Type B pancreatic cell (in vitro differentiated cells): ENCODE results near the gene AMIGO2. TPM values are rescaled to one million over a fixed set of nuclear protein-coding genes. Genes with fewer than 3 reads are reported as not detected.

Experiments
- DNase-seq: peaks from one replicate; pipeline ENCODE4 v3.0.0; 2021; ENCODE audit warnings: mixed read lengths; ENCODE audit not compliant: unreplicated experiment; ENCODE audit errors: extremely low spot score
- H3K27ac Mint-ChIP-seq: 2 replicates; pipeline ENCODE4 v1.8.0; 2021; ENCODE audit warnings: mild to moderate bottlenecking, mixed read lengths
- H3K27me3 Mint-ChIP-seq: 2 replicates; pipeline ENCODE4 v1.8.0; 2021; ENCODE audit warnings: mixed read lengths
- H3K36me3 Mint-ChIP-seq: 2 replicates; pipeline ENCODE4 v1.8.0; 2021; ENCODE audit warnings: mixed read lengths
- H3K4me1 Mint-ChIP-seq: one replicate; pipeline ENCODE4 v1.8.0; 2021; ENCODE audit warnings: mixed read lengths; ENCODE audit not compliant: unreplicated experiment
- H3K4me3 Mint-ChIP-seq: 2 replicates; pipeline ENCODE4 v1.8.0; 2021; ENCODE audit warnings: mild to moderate bottlenecking, mixed read lengths
- H3K9me3 Mint-ChIP-seq: 2 replicates; pipeline ENCODE4 v1.8.0; 2021; ENCODE audit warnings: mixed read lengths
- CTCF ChIP-seq: fragments of 200-600 bp; sonication (generic); conservative IDR thresholded peaks from 2 replicates; pipeline ENCODE4 v1.5.0; 2021; ENCODE audit warnings: antibody characterized with exemption, mild to moderate bottlenecking
- total RNA-seq: library from RNA; stranded (reverse); gene quantifications from 2 replicates; pipeline ENCODE4 v1.2.1, GENCODE V29; 2021; ENCODE audit warnings: low replicate concordance

AMIGO2 gene
- total RNA-seq, 1 donor from 2014 or later = 9.3 TPM

GRCh38 chr12:47098099-47098498 is 18.3 kb upstream of the AMIGO2 start:
- Mint-ChIP-seq H3K4me3 (no peak overlapping the region), H3K4me1 (no peaks in the 10 kb centered on the region), H3K27ac (no peak overlapping the region), H3K9me3 (no peaks in the 10 kb centered on the region), H3K36me3 (no peaks in the 10 kb centered on the region), H3K27me3 (no peaks in the 10 kb centered on the region)
- no peak for DNase-seq
- TF ChIP-seq CTCF = no peak

- no peak overlapping the region for H3K4me3 Mint-ChIP-seq
- H3K27me3 Mint-ChIP-seq = no peaks in the 10 kb centered on the region
- DNase-seq = no peak
- H3K9me3 Mint-ChIP-seq = no peaks in the 10 kb centered on the region
- TF ChIP-seq CTCF = no peak
- no peaks in the 10 kb centered on the region for H3K4me1 Mint-ChIP-seq
- H3K27ac Mint-ChIP-seq = no peak overlapping the region
- no peaks in the 10 kb centered on the region for H3K36me3 Mint-ChIP-seq
Observed at GRCh38 chr12:47097276-47097896, 17.6 kb upstream of the AMIGO2 start.

GRCh38 chr12:47095446-47096236 is 15.9 kb upstream of the AMIGO2 start:
- no peak for DNase-seq
- Mint-ChIP-seq H3K4me3 (no peak overlapping the region), H3K9me3 (no peaks in the 10 kb centered on the region), H3K36me3 (no peaks in the 10 kb centered on the region), H3K27me3 (no peaks in the 10 kb centered on the region), H3K27ac (no peak overlapping the region), H3K4me1 (no peaks in the 10 kb centered on the region)
- TF ChIP-seq CTCF = no peak

- Mint-ChIP-seq H3K4me1 (no peaks in the 10 kb centered on the region), H3K27ac (no peak overlapping the region)
Observed at GRCh38 chr12:47094804-47095203, 15.0 kb upstream of the AMIGO2 start.

GRCh38 chr12:47091009-47091408 is 11.2 kb upstream of the AMIGO2 start:
- Mint-ChIP-seq H3K4me3 (no peak overlapping the region), H3K9me3 (no peaks in the 10 kb centered on the region), H3K4me1 (peaks cover 12% of the 10 kb centered on the region), H3K36me3 (no peaks in the 10 kb centered on the region), H3K27ac (no peak overlapping the region), H3K27me3 (no peaks in the 10 kb centered on the region)
- TF ChIP-seq CTCF = no peak
- DNase-seq = no peak

More at GRCh38 chr12:47094804-47095203, 15.0 kb upstream of the AMIGO2 start:
- TF ChIP-seq CTCF = no peak
- H3K27me3 Mint-ChIP-seq = no peaks in the 10 kb centered on the region
- H3K36me3 Mint-ChIP-seq = no peaks in the 10 kb centered on the region
- no peaks in the 10 kb centered on the region for H3K9me3 Mint-ChIP-seq
- no peak overlapping the region for H3K4me3 Mint-ChIP-seq
- no peak for DNase-seq
